HEK293 (cell line): ENCODE measurements around the gene CLTB.

Source experiments
- CTCF ChIA-PET: fragments of 350-600 bp; formaldehyde crosslinking; extraction: SDS; loops from one replicate; lab custom pipeline; 2021; ENCODE audit warnings: antibody characterized with exemption; lab: Yijun Ruan, JAX
- POLR2A ChIA-PET: fragments of 300-600 bp; formaldehyde crosslinking; extraction: SDS; loops from one replicate; lab custom pipeline; 2020; ENCODE audit warnings: antibody characterized with exemption, inconsistent platforms; lab: Yijun Ruan, JAX
- H3K27ac ChIP-seq: fragments of 200-500 bp; sonication (Bioruptor generic); 2 replicates; pipeline ENCODE4 v1.5.1; 2014; ENCODE audit warnings: low read depth, low read length, control low read depth, inconsistent platforms; ENCODE audit errors: extremely low read depth
- H3K36me3 ChIP-seq, 2 experiments: fragments of 200-500 bp in 1 of 2; sonication (Bioruptor generic) in 1 of 2; 1 replicate in 1 of 2; 2 replicates in 1 of 2; pipeline ENCODE4 v1.5.1; 2014 to 2017; ENCODE audit warnings: inconsistent platforms in 2 of 2, low read length in 2 of 2; ENCODE audit not compliant: control insufficient read depth in 2 of 2, insufficient read depth in 1 of 2
- H3K4me1 ChIP-seq: fragments of 200-500 bp; sonication (Bioruptor generic); 2 replicates; pipeline ENCODE4 v1.5.1; 2014; ENCODE audit warnings: mild to moderate bottlenecking, low read length, inconsistent platforms; ENCODE audit not compliant: control insufficient read depth, insufficient read depth
- H3K4me3 ChIP-seq: 2 replicates; pipeline ENCODE4 v1.5.1; 2011; ENCODE audit warnings: low read depth, mild to moderate bottlenecking, control low read depth, low read length, moderate library complexity
- H3K9me3 ChIP-seq: fragments of 200-500 bp; sonication (Bioruptor generic); 2 replicates; pipeline ENCODE4 v1.5.1; 2014; ENCODE audit warnings: low read depth, low read length, inconsistent platforms; ENCODE audit not compliant: control insufficient read depth, insufficient read depth
- GLI4 ChIP-seq: fragments of 450-650 bp; formaldehyde crosslinking; IDR thresholded peaks from 2 replicates; pipeline ENCODE4 v1.5.1; 2016; ENCODE audit warnings: missing biosample characterization, missing genetic modification characterization
- KLF9 ChIP-seq: fragments of 450-650 bp; formaldehyde crosslinking; IDR thresholded peaks from 2 replicates; pipeline ENCODE4 v1.5.1; 2016; ENCODE audit warnings: missing biosample characterization, missing genetic modification characterization, low read depth
- SETDB1 ChIP-seq: IDR thresholded peaks from one replicate; pipeline ENCODE4 v1.6.1; 2017; ENCODE audit warnings: mild to moderate bottlenecking, low read length, moderate library complexity, mixed read lengths; ENCODE audit not compliant: insufficient read length
- YY1 ChIP-seq: fragments of 450-650 bp; formaldehyde crosslinking; IDR thresholded peaks from 2 replicates; pipeline ENCODE4 v1.5.1; 2018; ENCODE audit warnings: missing biosample characterization, missing genetic modification characterization
- ZNF2 ChIP-seq: fragments of 450-650 bp; formaldehyde crosslinking; IDR thresholded peaks from 2 replicates; pipeline ENCODE4 v1.5.1; 2016; ENCODE audit warnings: missing biosample characterization, missing genetic modification characterization
- ZNF221 ChIP-seq: fragments of 450-650 bp; formaldehyde crosslinking; IDR thresholded peaks from 2 replicates; pipeline ENCODE4 v1.5.1; 2017; ENCODE audit warnings: missing biosample characterization, missing genetic modification characterization, borderline replicate concordance
- ZNF248 ChIP-seq: fragments of 450-650 bp; formaldehyde crosslinking; IDR thresholded peaks from 2 replicates; pipeline ENCODE4 v1.5.1; 2017; ENCODE audit warnings: missing biosample characterization, missing genetic modification characterization
- ZNF335 ChIP-seq: fragments of 450-650 bp; formaldehyde crosslinking; conservative IDR thresholded peaks from 2 replicates; pipeline ENCODE4 v1.5.1; 2016; ENCODE audit warnings: missing biosample characterization, missing genetic modification characterization
- ZNF514 ChIP-seq: fragments of 450-650 bp; formaldehyde crosslinking; IDR thresholded peaks from 2 replicates; pipeline ENCODE4 v1.5.1; 2016; ENCODE audit warnings: missing biosample characterization, missing genetic modification characterization
- ZNF558 ChIP-seq: fragments of 450-650 bp; formaldehyde crosslinking; IDR thresholded peaks from 2 replicates; pipeline ENCODE4 v1.5.1; 2016; ENCODE audit warnings: missing biosample characterization, missing genetic modification characterization
- ZNF600 ChIP-seq: fragments of 450-650 bp; formaldehyde crosslinking; IDR thresholded peaks from 2 replicates; pipeline ENCODE4 v1.5.1; 2016; ENCODE audit warnings: missing biosample characterization, missing genetic modification characterization
- ZNF670 ChIP-seq: fragments of 450-650 bp; formaldehyde crosslinking; IDR thresholded peaks from 2 replicates; pipeline ENCODE4 v1.5.1; 2016; ENCODE audit warnings: missing biosample characterization, missing genetic modification characterization, low read depth
- ZNF701 ChIP-seq: fragments of 450-650 bp; formaldehyde crosslinking; IDR thresholded peaks from 2 replicates; pipeline ENCODE4 v1.5.1; 2016; ENCODE audit warnings: missing biosample characterization, missing genetic modification characterization
- TF ChIP-seq, protein P1 (sequence below): fragments of 450-650 bp; formaldehyde crosslinking; conservative IDR thresholded peaks from 2 replicates; pipeline ENCODE4 v1.5.1; 2016; ENCODE audit warnings: low read depth, missing biosample characterization, missing genetic modification characterization
- TF ChIP-seq, protein P2 (sequence below): fragments of 450-650 bp; formaldehyde crosslinking; conservative IDR thresholded peaks from 2 replicates; pipeline ENCODE4 v1.5.1; 2016; ENCODE audit warnings: low read depth, missing biosample characterization, missing genetic modification characterization

CLTB gene

DNA sequence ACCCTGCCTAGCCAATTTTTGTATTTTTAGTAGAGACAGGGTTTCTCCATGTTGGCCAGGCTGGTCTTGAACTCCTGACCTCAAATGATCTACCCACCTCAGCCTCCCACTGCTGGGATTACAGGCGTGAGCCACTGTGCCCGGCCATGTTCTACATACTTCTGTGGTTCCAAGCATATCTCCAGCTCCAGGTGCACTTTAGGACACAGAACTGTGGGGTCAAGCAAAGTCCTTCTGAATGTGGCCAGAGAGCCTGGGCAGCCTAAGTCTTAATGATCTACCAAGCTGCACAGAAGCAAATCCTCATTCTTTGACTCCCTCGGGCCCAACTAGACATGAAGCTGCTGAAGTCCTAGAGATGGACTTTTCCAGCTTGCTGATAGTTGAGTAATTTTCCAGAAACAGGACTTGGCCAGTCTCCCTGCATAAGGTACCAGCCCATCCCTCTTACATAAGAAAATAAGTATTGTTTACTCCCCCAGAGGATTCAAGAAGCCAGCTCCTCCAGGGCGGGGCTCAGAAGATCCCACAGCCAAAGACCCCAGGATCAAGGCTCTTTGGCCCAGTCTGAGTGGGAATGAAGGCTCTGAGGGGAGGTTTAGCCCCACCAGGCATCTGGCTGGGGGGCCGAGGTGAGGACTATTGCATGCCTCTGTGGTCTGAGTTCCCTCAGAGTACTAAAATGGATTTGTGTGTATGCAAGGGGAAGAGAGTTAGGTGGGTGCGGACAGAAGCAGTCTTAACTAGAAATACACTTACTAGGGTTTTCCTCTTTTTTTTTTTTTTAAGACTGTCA, 8.7 kb downstream of the CLTB start (continued):
- TF ChIP-seq, protein P1, sequence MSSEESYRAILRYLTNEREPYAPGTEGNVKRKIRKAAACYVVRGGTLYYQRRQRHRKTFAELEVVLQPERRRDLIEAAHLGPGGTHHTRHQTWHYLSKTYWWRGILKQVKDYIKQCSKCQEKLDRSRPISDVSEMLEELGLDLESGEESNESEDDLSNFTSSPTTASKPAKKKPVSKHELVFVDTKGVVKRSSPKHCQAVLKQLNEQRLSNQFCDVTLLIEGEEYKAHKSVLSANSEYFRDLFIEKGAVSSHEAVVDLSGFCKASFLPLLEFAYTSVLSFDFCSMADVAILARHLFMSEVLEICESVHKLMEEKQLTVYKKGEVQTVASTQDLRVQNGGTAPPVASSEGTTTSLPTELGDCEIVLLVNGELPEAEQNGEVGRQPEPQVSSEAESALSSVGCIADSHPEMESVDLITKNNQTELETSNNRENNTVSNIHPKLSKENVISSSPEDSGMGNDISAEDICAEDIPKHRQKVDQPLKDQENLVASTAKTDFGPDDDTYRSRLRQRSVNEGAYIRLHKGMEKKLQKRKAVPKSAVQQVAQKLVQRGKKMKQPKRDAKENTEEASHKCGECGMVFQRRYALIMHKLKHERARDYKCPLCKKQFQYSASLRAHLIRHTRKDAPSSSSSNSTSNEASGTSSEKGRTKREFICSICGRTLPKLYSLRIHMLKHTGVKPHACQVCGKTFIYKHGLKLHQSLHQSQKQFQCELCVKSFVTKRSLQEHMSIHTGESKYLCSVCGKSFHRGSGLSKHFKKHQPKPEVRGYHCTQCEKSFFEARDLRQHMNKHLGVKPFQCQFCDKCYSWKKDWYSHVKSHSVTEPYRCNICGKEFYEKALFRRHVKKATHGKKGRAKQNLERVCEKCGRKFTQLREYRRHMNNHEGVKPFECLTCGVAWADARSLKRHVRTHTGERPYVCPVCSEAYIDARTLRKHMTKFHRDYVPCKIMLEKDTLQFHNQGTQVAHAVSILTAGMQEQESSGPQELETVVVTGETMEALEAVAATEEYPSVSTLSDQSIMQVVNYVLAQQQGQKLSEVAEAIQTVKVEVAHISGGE (tag by site-specific recombination) = no peak
- TF ChIP-seq ZNF600 (tag by site-specific recombination) (no peak), ZNF558 (no peak), ZNF2 (no peak), ZNF670 (no peak)

DNA sequence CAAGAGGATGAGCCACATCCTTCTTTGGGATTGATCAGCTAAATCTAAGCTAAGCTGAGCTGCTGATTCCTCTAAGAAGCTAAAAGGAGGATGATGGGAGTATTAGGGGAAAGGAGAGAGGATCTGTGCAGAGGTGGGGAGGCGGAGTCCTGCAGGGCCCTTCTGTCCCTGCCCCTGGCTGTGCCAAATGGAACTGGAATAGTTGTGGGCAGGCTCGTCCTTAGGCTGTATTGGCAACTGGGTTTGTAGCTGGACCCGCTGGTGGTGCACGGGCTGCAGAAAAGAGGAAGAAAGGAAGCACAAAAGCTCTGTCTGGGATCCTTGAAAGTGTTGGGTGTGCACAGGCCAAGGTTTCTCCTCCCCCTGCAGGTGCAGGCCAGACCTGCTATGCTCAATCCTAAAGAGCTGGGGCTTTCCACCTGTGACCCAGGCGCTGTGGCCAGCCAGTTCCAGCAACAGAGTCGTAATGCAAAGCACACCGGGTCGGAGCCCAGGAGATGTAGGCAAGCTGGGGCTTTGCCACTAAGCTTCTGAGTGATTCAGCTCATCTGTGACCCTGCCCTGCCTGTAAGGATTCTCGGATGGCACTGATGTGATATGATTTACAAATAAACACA, 9.8 kb downstream of the CLTB start:
- TF ChIP-seq KLF9 (no peak), SETDB1 (no peak), GLI4 (tag by site-specific recombination) (no peak), YY1 (tag by site-specific recombination) (no peak), ZNF514 (no peak), ZNF221 (tag by site-specific recombination) (no peak), ZNF248 (tag by site-specific recombination) (no peak), ZNF701 (tag by site-specific recombination) (no peak), ZNF335 (tag by site-specific recombination) (no peak)
- TF ChIP-seq, protein P2, sequence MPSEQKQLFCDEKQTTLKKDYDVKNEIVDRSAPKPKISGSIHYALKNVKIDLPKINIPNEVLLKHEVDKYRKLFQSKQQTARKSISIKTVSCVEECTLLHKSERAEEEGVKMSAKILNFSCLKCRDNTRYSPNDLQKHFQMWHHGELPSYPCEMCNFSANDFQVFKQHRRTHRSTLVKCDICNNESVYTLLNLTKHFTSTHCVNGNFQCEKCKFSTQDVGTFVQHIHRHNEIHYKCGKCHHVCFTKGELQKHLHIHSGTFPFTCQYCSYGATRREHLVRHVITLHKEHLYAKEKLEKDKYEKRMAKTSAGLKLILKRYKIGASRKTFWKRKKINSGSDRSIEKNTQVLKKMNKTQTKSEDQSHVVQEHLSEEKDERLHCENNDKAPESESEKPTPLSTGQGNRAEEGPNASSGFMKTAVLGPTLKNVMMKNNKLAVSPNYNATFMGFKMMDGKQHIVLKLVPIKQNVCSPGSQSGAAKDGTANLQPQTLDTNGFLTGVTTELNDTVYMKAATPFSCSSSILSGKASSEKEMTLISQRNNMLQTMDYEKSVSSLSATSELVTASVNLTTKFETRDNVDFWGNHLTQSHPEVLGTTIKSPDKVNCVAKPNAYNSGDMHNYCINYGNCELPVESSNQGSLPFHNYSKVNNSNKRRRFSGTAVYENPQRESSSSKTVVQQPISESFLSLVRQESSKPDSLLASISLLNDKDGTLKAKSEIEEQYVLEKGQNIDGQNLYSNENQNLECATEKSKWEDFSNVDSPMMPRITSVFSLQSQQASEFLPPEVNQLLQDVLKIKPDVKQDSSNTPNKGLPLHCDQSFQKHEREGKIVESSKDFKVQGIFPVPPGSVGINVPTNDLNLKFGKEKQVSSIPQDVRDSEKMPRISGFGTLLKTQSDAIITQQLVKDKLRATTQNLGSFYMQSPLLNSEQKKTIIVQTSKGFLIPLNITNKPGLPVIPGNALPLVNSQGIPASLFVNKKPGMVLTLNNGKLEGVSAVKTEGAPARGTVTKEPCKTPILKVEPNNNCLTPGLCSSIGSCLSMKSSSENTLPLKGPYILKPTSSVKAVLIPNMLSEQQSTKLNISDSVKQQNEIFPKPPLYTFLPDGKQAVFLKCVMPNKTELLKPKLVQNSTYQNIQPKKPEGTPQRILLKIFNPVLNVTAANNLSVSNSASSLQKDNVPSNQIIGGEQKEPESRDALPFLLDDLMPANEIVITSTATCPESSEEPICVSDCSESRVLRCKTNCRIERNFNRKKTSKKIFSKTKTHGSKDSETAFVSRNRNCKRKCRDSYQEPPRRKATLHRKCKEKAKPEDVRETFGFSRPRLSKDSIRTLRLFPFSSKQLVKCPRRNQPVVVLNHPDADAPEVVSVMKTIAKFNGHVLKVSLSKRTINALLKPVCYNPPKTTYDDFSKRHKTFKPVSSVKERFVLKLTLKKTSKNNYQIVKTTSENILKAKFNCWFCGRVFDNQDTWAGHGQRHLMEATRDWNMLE (tag by site-specific recombination) = no peak
- TF ChIP-seq, all 188 proteins: peak for 0
- no peaks in the 10 kb centered on the region for H3K9me3 ChIP-seq
- H3K27ac ChIP-seq = no peak overlapping the region
- no peak overlapping the region for H3K4me3 ChIP-seq
- H3K36me3 ChIP-seq = peaks cover 8 to 43% of the 10 kb centered on the region in 2 experiments; a peak in 2 of 3 replicates
- CTCF ChIA-PET = interaction anchor here (0.6 to 1.0 kb wide), 3 partner anchors 9 to 132 kb away, joined by 3 to 4 read pairs (median 3); no protein-coding TSS in a partner anchor
- no peaks in the 10 kb centered on the region for H3K4me1 ChIP-seq
- POLR2A ChIA-PET = interaction anchor here (1.1 to 1.5 kb wide), 2 partner anchors 9 to 19 kb away, joined by 3 read pairs; no protein-coding TSS in a partner anchor
